K562 (cell line): Measurements from ENCODE around the gene OR2C3.

Experiments used
- CEBPB ChIP-seq: fragments of 450-650 bp; IDR thresholded peaks from 2 replicates; pipeline ENCODE4 v1.6.1; 2016; ENCODE audit warnings: missing genetic modification characterization, missing compliant biosample characterization
- DNMT1 ChIP-seq: fragments of 450-650 bp; IDR thresholded peaks from 2 replicates; pipeline ENCODE4 v1.6.1; 2016; ENCODE audit warnings: antibody characterized with exemption, mild to moderate bottlenecking
- FOXJ3 ChIP-seq: sonication (generic); formaldehyde crosslinking; IDR thresholded peaks from 2 replicates; pipeline ENCODE4 v1.4.0; 2020; ENCODE audit warnings: mild to moderate bottlenecking, missing genetic modification reagents
- FOXK2 ChIP-seq, 2 experiments: fragments of 450-650 bp; IDR thresholded peaks in 1 of 2; conservative IDR thresholded peaks in 1 of 2; 2 replicates each; pipeline ENCODE4 v1.6.1; 2016; ENCODE audit warnings: low read depth in 2 of 2, mild to moderate bottlenecking in 1 of 2
- GATA2 ChIP-seq: sonication (generic); formaldehyde crosslinking; IDR thresholded peaks from 2 replicates; pipeline ENCODE4 v1.4.0; 2020; ENCODE audit warnings: mild to moderate bottlenecking, missing genetic modification reagents
- HOMEZ ChIP-seq: fragments of 250-450 bp; sonication (Bioruptor Pico); IDR thresholded peaks from 2 replicates; pipeline ENCODE4 v1.4.0; 2020; ENCODE audit warnings: mild to moderate bottlenecking, moderate library complexity
- RFX5 ChIP-seq: IDR thresholded peaks from 2 replicates; pipeline ENCODE4 v1.6.1; 2011; ENCODE audit warnings: low read depth, mild to moderate bottlenecking, improper control_type of control experiment, low read length
- TRIM24 ChIP-seq, 2 experiments: fragments of 450-650 bp; IDR thresholded peaks; 2 replicates each; pipeline ENCODE4 v1.6.1; 2016
- ZNF512 ChIP-seq: IDR thresholded peaks from 2 replicates; pipeline ENCODE4 v1.6.1; 2016; ENCODE audit warnings: missing genetic modification characterization, missing compliant biosample characterization
- TF ChIP-seq, protein P1 (sequence below), 3 experiments: IDR thresholded peaks in 2 of 3; conservative IDR thresholded peaks in 1 of 3; 2 replicates each; pipeline ENCODE4 v1.5.1; 2011 to 2012; ENCODE audit warnings: low read length in 3 of 3, mild to moderate bottlenecking in 3 of 3, control low read depth in 2 of 3, improper control_type of control experiment in 1 of 3, inconsistent platforms in 1 of 3, low read depth in 1 of 3, mixed read lengths in 1 of 3, moderate library complexity in 1 of 3; ENCODE audit not compliant: insufficient read depth in 2 of 3
- TF ChIP-seq, protein P2 (sequence below): sonication (generic); formaldehyde crosslinking; IDR thresholded peaks from 2 replicates; pipeline ENCODE4 v1.8.1; 2023; ENCODE audit warnings: mild to moderate bottlenecking, missing genetic modification reagents

DNA sequence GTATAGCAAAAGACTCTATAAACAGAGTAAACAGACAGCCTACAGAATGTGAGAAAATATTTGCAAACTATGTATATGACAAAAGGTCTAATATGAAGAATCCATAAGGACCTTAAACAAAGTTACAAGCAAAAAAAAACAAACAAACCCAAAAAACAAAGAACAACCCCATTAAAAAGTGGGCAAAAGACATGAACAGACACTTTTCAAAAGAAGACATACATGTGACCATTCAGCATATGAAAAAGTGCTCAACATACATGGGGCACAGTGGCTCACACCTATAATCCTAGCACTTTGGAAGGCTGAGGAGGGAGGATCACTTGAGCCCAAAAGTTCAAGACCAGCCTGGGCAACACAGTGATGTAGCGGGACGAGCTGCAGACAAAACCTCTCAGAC lies 60.4 kb downstream of the OR2C3 start:
- TF ChIP-seq, protein P1, sequence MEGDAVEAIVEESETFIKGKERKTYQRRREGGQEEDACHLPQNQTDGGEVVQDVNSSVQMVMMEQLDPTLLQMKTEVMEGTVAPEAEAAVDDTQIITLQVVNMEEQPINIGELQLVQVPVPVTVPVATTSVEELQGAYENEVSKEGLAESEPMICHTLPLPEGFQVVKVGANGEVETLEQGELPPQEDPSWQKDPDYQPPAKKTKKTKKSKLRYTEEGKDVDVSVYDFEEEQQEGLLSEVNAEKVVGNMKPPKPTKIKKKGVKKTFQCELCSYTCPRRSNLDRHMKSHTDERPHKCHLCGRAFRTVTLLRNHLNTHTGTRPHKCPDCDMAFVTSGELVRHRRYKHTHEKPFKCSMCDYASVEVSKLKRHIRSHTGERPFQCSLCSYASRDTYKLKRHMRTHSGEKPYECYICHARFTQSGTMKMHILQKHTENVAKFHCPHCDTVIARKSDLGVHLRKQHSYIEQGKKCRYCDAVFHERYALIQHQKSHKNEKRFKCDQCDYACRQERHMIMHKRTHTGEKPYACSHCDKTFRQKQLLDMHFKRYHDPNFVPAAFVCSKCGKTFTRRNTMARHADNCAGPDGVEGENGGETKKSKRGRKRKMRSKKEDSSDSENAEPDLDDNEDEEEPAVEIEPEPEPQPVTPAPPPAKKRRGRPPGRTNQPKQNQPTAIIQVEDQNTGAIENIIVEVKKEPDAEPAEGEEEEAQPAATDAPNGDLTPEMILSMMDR (IDR thresholded peaks at IDR 0.05 in 2 of 3, conservative IDR thresholded peaks at IDR 0.05 in 1 of 3; ENCODE audit: insufficient read depth in 2 of 3, low read depth in 1 of 3, low read length in 3 of 3): no peak
- TF ChIP-seq GATA2: no peak
- TF ChIP-seq CEBPB (tag): no peak
- no peak for TF ChIP-seq RFX5
- no peak for TF ChIP-seq DNMT1
- no peak for TF ChIP-seq FOXJ3 (CRISPR knock-in tag)
- no peak for TF ChIP-seq TRIM24 (IDR thresholded peaks at IDR 0.05)
- TF ChIP-seq FOXK2 (conservative IDR thresholded peaks at IDR 0.05 in 1 of 2, IDR thresholded peaks at IDR 0.05 in 1 of 2; ENCODE audit: low read depth in 2 of 2): no peak
- TF ChIP-seq ZNF512: no peak
- no peak for TF ChIP-seq HOMEZ (CRISPR knock-in tag)
- TF ChIP-seq, protein P2, sequence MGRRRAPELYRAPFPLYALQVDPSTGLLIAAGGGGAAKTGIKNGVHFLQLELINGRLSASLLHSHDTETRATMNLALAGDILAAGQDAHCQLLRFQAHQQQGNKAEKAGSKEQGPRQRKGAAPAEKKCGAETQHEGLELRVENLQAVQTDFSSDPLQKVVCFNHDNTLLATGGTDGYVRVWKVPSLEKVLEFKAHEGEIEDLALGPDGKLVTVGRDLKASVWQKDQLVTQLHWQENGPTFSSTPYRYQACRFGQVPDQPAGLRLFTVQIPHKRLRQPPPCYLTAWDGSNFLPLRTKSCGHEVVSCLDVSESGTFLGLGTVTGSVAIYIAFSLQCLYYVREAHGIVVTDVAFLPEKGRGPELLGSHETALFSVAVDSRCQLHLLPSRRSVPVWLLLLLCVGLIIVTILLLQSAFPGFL (CRISPR knock-in tag): no peak
